ENCODE results near the gene C1orf52.

DNA sequence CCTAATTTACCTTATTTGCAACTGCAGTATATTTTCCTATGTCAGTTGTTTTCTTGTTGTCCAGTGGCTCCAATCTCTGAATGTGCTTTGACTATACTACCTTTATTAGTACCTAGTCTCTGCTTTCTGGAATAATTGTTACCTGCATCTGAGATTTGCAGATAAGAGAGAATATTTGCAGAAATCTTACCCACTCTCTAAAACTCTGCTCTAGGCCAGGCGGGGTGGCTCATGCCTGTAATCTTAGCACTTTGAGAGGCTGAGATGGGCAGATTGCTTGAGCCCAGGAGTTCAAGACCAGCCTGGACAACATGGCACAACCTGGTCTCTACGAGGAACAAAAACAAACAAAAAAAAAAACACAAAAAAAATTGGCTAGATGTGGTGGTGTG lies 56.6 kb downstream of the C1orf52 start:
- TF ChIP-seq POU5F1 (IDR thresholded peaks at IDR 0.05; ENCODE audit: borderline replicate concordance, low read depth, low read length, partially characterized antibody) (no peak), EZH2 (IDR thresholded peaks at IDR 0.05; ENCODE audit: borderline replicate concordance, low read depth, low read length) (no peak), ZNF140 (CRISPR knock-in tag; IDR thresholded peaks at IDR 0.05) (no peak), POLR2A (conservative IDR thresholded peaks at IDR 0.05) (no peak), POLR2AphosphoS5 (IDR thresholded peaks at IDR 0.05; ENCODE audit: control insufficient read depth, insufficient read depth, low read depth, low read length) (no peak), RFX5 (IDR thresholded peaks at IDR 0.05; ENCODE audit: low read depth, low read length) (no peak), SIN3A (IDR thresholded peaks at IDR 0.05; ENCODE audit: borderline replicate concordance in 2 of 2, control insufficient read depth in 1 of 2, low read depth in 2 of 2, low read length in 2 of 2) (no peak), GABPA (tag; conservative IDR thresholded peaks at IDR 0.05; ENCODE audit: low read depth) (no peak), BRCA1 (IDR thresholded peaks at IDR 0.05) (no peak), BRCA1 (CRISPR knock-in tag; IDR thresholded peaks at IDR 0.05) (no peak), EGR1 (conservative IDR thresholded peaks at IDR 0.05) (no peak)
- TF ChIP-seq, protein P1, sequence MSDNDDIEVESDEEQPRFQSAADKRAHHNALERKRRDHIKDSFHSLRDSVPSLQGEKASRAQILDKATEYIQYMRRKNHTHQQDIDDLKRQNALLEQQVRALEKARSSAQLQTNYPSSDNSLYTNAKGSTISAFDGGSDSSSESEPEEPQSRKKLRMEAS (CRISPR knock-in tag; IDR thresholded peaks at IDR 0.05): no peak
- TF ChIP-seq, protein P2, sequence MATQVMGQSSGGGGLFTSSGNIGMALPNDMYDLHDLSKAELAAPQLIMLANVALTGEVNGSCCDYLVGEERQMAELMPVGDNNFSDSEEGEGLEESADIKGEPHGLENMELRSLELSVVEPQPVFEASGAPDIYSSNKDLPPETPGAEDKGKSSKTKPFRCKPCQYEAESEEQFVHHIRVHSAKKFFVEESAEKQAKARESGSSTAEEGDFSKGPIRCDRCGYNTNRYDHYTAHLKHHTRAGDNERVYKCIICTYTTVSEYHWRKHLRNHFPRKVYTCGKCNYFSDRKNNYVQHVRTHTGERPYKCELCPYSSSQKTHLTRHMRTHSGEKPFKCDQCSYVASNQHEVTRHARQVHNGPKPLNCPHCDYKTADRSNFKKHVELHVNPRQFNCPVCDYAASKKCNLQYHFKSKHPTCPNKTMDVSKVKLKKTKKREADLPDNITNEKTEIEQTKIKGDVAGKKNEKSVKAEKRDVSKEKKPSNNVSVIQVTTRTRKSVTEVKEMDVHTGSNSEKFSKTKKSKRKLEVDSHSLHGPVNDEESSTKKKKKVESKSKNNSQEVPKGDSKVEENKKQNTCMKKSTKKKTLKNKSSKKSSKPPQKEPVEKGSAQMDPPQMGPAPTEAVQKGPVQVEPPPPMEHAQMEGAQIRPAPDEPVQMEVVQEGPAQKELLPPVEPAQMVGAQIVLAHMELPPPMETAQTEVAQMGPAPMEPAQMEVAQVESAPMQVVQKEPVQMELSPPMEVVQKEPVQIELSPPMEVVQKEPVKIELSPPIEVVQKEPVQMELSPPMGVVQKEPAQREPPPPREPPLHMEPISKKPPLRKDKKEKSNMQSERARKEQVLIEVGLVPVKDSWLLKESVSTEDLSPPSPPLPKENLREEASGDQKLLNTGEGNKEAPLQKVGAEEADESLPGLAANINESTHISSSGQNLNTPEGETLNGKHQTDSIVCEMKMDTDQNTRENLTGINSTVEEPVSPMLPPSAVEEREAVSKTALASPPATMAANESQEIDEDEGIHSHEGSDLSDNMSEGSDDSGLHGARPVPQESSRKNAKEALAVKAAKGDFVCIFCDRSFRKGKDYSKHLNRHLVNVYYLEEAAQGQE (IDR thresholded peaks at IDR 0.05; ENCODE audit: borderline replicate concordance): no peak
- TF ChIP-seq, protein P2 (CRISPR knock-in tag; IDR thresholded peaks at IDR 0.05; ENCODE audit: low read depth): no peak
- TF ChIP-seq, protein P3, sequence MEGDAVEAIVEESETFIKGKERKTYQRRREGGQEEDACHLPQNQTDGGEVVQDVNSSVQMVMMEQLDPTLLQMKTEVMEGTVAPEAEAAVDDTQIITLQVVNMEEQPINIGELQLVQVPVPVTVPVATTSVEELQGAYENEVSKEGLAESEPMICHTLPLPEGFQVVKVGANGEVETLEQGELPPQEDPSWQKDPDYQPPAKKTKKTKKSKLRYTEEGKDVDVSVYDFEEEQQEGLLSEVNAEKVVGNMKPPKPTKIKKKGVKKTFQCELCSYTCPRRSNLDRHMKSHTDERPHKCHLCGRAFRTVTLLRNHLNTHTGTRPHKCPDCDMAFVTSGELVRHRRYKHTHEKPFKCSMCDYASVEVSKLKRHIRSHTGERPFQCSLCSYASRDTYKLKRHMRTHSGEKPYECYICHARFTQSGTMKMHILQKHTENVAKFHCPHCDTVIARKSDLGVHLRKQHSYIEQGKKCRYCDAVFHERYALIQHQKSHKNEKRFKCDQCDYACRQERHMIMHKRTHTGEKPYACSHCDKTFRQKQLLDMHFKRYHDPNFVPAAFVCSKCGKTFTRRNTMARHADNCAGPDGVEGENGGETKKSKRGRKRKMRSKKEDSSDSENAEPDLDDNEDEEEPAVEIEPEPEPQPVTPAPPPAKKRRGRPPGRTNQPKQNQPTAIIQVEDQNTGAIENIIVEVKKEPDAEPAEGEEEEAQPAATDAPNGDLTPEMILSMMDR (IDR thresholded peaks at IDR 0.05 in 2 of 3, conservative IDR thresholded peaks at IDR 0.05 in 1 of 3; ENCODE audit: insufficient read depth in 2 of 3, low read depth in 1 of 3, low read length in 3 of 3): no peak
